HG03280 (cell line): ENCODE results near the gene NUP155.
"Not testable (repeated sequence)": the region's sequence is repeated elsewhere in the genome, so short reads cannot be mapped to it uniquely, and the experiment has no call there.

ENCODE experiments used
- ATAC-seq: cut with Tn5 transposase; IDR thresholded peaks from one replicate; pipeline ENCODE4 v1.9.1; 2021; ENCODE audit warnings: mild to moderate bottlenecking, moderate library complexity; ENCODE audit not compliant: unreplicated experiment

The NUP155 gene

DNA sequence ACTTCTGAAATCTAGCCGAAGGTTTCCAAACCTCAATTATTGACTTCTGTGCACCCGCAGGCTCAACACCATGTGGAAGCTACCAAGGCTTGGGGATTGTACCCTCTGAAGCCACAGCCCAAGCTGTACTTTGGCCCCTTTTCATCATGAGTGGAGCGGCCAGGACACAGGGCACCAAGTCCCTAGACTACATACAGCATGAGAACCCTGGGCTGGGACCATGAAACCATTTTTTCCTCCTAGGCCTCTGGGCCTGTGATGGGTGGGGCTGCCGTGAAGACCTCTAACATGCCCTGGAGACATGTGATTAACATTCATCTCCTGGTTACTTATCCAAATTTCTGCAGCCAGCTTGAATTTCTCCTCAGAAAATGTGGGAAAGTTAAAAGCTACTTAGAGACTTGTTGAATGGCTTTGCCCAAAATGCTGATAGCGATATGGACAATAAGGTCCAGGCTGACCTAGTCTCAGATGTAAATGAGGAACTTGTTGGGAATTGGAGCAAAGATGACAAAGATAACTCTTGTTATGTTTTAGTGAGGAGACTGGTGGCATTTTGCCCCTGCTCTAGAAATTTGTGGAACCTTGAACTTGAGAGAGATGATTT is 87.6 kb downstream of the NUP155 start:
- no peak for ATAC-seq

DNA sequence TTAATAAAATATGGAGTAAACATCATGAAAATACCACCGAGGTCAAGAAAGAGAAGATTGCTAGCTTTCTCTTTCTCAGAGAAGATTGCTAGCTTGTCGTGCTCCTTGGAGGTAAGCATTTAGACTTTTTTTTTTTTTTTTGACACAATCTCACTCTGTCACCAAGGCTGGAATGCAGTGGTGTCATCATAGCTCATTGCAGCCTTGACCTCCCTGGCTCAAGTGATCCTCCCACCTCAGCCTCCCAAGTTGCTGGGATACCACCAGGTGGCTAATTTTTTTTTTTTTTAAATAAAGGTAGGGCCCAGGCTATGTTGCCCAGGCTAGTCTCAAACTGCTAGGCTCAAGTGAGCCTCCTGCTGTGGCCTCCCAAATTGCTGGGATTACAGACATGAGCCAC is 95.4 kb downstream of the NUP155 start:
- no peak for ATAC-seq

DNA sequence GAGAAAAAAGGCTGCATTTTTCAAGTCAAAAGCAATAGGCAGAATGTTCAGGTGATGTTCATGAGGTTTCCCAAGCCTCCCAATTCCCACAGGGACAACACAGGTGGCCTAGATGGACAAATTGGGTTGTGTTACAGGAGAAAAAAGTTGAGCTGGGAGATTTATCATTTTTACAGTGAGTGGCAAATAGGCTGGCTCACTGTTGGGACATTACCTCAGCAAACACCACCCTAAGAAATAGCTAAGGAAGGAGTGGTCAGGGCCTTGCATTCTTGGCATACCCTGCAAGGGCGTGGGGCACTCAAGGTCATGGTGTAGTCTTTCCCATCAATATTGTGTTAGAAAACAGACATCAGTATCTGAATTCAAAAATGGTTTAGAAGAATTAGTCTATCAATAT is 98.4 kb downstream of the NUP155 start:
- ATAC-seq: no peak

DNA sequence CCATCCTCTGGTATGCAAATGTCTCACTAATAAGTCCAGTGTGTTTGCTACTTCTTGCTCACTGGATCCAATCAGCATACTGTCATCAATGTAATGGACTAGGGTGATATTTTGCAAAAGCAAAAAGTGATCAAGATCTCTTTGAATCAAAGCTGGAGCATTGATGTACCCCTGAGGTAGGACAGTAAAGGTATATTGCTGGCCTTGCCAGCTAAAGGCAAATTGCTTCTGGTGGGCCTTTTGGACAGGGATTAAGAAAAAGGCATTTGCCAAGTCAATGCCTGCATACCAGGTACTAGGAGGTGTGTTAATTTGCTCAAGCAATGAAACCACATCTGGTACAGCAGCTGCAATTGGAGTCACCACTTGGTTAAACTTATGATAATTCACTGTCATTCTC is 102.8 kb downstream of the NUP155 start:
- ATAC-seq: not testable (repeated sequence)

DNA sequence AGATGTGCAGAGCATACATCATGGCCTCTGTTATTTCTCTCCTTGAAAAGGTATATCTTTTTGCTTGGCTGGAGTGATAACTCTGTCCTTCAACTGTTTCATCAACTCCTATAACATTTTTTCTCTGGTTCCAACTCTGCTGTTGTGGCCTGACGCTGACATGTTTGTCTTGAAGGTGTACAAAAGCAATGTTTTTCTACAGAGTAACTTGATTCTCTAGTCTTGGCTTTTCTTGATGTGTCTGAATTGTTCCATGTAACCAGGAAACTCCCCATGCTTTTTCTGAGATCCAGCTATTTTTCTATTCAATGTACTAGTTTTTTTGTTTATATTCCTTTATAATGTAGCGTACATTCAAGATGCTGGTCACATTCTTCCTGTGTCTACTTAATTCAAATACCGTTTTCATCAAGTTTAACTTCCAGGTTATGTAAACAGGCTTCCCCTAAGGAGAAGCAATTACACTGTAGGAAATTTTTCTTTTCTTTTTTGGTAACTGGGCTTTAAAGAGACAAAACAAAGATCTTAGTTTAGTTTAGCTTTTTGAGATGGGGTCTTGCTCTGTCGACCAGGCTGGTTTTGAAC is 115.0 kb downstream of the NUP155 start:
- no peak for ATAC-seq

DNA sequence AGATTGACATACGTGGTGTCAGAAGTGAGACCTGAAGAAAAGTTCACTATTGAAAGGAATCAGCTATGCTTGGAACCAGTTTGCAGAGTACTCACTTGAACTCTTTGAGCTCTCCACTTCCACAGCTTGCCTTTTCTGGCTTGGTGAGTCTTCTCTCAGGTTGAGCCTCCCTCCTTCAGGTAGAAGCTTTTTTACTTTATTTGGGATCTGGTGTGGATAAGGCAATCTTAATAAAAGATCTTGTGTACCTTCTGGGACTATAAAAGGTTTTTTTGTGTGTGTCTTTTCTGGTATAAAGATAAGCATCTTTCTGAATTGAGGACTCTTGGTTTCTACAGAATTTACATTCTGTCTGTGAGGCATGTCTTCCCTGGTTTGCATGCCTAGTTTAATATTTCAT is 116.3 kb downstream of the NUP155 start:
- ATAC-seq: no peak

DNA sequence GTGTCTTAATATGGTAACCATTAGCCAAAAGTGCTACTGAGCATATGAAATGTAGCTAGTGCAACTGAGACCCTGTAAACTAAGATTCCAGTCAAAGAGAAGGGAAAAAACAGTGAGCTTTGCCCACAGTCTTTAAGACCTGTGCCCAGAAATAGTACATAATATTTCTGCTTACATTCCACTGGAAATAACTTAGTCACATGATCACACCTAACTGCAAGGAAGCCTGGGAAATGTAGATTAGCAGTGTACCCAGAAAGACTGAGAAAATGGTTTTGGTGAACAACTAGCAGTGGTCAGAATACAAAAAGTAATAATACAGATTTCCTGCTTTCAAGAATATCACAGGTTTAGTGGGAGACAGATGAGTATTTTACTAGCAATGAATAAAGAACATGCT is 119.2 kb downstream of the NUP155 start:
- no peak for ATAC-seq

DNA sequence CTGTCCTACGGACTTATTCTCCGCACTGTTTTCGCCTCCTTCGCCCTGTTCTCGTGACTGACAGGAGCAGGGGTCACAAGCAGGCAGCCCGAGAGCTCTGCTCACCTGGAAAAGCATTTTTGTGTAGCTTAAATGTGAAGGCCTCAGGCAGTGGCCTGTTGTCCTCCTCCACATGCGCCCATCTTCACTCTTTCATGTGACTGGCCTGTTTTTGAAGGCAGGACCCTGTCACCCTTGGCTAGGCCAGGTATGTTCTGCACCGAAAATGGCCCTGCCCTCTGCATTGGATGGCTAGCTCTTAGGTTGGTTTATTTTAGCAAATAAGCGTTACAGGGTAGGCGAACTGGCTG is 121.1 kb downstream of the NUP155 start:
- ATAC-seq: no peak

DNA sequence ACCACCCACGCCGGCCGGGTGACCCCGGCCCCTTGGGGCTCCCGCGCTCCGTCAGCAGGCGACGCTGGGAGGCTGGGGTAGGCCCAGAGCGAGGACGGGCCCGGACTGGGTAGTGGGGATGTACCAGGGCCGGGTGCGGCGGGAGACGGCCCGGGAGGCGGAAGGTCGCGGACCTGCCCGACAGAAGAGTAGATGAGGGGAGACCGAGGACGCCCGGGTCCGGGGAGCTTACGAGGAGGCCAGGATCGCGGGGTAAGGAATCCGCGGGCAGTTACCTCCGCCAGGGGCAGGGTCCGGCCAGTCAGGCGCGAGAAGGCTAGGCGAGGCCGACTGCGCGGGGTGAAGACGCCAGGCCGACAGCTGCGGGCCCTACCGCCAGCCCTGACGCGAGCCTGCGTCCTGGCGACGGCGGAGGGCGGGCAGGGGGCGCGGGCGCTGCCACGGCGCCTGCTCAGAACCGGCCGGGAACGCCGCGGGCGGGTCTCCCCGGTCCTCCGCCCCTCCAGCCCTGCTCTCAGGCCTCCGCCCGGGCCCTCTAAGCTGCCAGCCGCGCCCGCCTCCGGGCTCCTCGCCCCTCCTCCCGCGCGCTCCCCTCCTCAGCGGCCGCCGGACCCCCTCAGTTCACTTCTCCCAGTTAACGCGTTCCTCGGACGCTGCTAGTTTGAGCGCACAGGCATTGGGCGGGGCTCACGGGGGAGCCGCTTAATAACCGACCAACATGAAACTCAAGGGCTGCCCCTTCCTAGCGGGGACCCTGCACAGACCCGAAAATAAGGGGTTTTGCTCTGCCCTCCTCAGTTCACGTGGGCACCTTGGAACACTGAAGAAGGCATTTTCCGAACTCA is 121.7 kb downstream of the NUP155 start, which contains the start of gene CPLANE1:
Gene CPLANE1 (minus strand): TSS at position 407 of the 845 bp plus-strand sequence. CDS start 1,678 bp downstream, outside the sequence.
- ATAC-seq: peak; percentile 79

DNA sequence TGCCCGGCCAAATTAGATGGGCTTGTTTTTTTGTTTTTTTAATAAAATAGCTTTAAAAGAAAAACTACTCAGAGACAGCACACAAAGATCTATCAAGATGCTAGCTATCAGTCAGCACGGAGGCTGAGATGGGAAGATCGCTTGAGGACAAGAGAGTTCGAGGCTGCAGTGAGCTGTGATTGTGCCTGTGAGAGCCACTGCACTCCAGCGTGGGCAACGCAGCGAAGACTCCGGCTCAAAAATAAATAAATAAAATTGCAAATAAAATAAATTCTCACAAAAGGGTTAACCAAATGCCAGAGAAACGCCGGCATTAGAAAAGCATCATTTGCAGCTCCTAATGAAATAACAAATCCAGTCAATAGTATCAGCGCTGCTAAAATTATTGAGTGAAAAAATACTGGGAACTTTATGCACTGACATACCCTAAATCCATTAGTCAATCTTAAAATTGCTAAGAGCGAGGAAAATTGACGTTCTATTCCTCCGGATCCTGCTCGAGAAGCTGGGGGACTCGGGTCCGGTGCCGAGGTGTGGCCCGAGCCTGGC is 122.4 kb downstream of the NUP155 start:
- ATAC-seq: no peak

DNA sequence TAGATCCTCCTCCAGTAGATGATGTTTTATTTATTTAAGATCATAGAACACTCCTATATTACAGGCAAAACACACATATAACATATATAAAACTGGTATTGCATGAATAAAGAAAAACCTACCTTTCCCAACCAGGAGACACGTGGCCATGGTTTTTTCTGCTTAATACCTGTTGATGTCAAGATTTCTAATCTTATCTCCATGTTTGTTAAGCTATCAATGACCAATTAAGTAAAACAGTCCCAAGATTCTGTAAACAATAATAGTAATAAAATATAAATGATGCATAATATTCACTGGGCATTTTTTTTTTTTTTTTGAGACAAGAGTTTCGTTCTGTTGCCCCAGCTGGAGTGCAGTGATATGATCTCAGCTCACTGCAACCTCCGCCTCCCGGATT is 123.4 kb downstream of the NUP155 start:
- no peak for ATAC-seq

DNA sequence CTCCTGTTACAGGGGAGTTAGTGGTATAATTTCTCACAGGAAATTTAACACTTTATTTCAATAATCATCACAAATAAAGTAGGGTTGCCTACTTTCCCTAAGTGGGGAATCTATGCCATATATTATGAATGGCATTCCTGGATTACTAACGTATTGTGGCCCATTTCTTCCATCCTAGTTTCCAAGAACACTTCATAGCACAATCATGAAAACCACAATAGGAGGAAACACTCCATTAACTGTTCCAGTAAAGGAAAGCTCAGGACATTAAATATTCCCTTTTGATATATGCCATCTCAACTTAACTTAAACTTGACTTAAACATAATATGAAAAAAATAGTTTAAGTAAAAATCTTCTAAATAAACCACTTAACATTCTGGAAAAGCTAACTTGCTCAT is 123.9 kb downstream of the NUP155 start:
- no peak for ATAC-seq
